ENCODE data around the gene AREL1.

AREL1 gene

GRCh38 chr14:74634964-74635363, 77.9 kb downstream of the AREL1 start:
- Histone ChIP-seq H3K4me1 (ENCODE audit: insufficient read depth, low read length) (peaks cover 22% of the 10 kb centered on the region), H3K27ac (ENCODE audit: low read depth, low read length) (no peak overlapping the region), H3K4me3 (ENCODE audit: low read length) (no peak overlapping the region), H3K9me3 (ENCODE audit: insufficient read depth, low read depth, low read length) (no peaks in the 10 kb centered on the region), H3K27me3 (ENCODE audit: insufficient read depth, low read length) (no peaks in the 10 kb centered on the region), H3K9ac (ENCODE audit: low read depth, low read length) (no peak overlapping the region), H3K36me3 (ENCODE audit: insufficient read depth, low read length) (no peaks in the 10 kb centered on the region)
- 91% methylated on average over 2 of the region's 2 CpGs for WGBS

- Histone ChIP-seq H3K4me1 (ENCODE audit: insufficient read depth, low read length) (peaks cover 22% of the 10 kb centered on the region), H3K27ac (ENCODE audit: low read depth, low read length) (no peak overlapping the region), H3K9ac (ENCODE audit: low read depth, low read length) (no peak overlapping the region), H3K9me3 (ENCODE audit: insufficient read depth, low read depth, low read length) (no peaks in the 10 kb centered on the region), H3K36me3 (ENCODE audit: insufficient read depth, low read length) (no peaks in the 10 kb centered on the region), H3K27me3 (ENCODE audit: insufficient read depth, low read length) (no peaks in the 10 kb centered on the region), H3K4me3 (ENCODE audit: low read length) (no peak overlapping the region)
- WGBS = 87% methylated on average over 1 of the region's 1 CpG
Measured at GRCh38 chr14:74634481-74634880, 78.4 kb downstream of the AREL1 start.

- no peaks in the 10 kb centered on the region for H3K27me3 ChIP-seq (ENCODE audit: insufficient read depth, low read length)
- no peaks in the 10 kb centered on the region for H3K36me3 ChIP-seq (ENCODE audit: insufficient read depth, low read length)
- H3K9me3 ChIP-seq (ENCODE audit: insufficient read depth, low read depth, low read length) = no peaks in the 10 kb centered on the region
- no peak overlapping the region for H3K4me3 ChIP-seq (ENCODE audit: low read length)
- peaks cover 11% of the 10 kb centered on the region; the same call in 1 of the 2 replicates for H3K4me1 ChIP-seq (ENCODE audit: insufficient read depth, low read length)
- no peak overlapping the region for H3K9ac ChIP-seq (ENCODE audit: low read depth, low read length)
- H3K27ac ChIP-seq (ENCODE audit: low read depth, low read length) = no peak overlapping the region
- 84% methylated on average over 15 of the region's 15 CpGs for WGBS
Measured at GRCh38 chr14:74630881-74631690, 81.8 kb downstream of the AREL1 start.

GRCh38 chr14:74628418-74628817, 84.5 kb downstream of the AREL1 start:
- Histone ChIP-seq H3K9me3 (ENCODE audit: insufficient read depth, low read depth, low read length) (no peaks in the 10 kb centered on the region), H3K9ac (ENCODE audit: low read depth, low read length) (no peak overlapping the region), H3K27ac (ENCODE audit: low read depth, low read length) (no peak overlapping the region), H3K4me3 (ENCODE audit: low read length) (no peak overlapping the region), H3K27me3 (ENCODE audit: insufficient read depth, low read length) (no peaks in the 10 kb centered on the region), H3K4me1 (ENCODE audit: insufficient read depth, low read length) (peaks cover 11% of the 10 kb centered on the region; the same call in 1 of the 2 replicates), H3K36me3 (ENCODE audit: insufficient read depth, low read length) (no peaks in the 10 kb centered on the region)
- 93% methylated on average over 5 of the region's 5 CpGs for WGBS

- Histone ChIP-seq H3K9me3 (ENCODE audit: insufficient read depth, low read depth, low read length) (no peaks in the 10 kb centered on the region), H3K4me1 (ENCODE audit: insufficient read depth, low read length) (peaks cover 5% of the 10 kb centered on the region; the same call in 1 of the 2 replicates), H3K27me3 (ENCODE audit: insufficient read depth, low read length) (no peaks in the 10 kb centered on the region), H3K36me3 (ENCODE audit: insufficient read depth, low read length) (no peaks in the 10 kb centered on the region), H3K9ac (ENCODE audit: low read depth, low read length) (no peak overlapping the region), H3K4me3 (ENCODE audit: low read length) (no peak overlapping the region), H3K27ac (ENCODE audit: low read depth, low read length) (no peak overlapping the region)
- WGBS = 93% methylated on average over 8 of the region's 8 CpGs
Measured at GRCh38 chr14:74627076-74627475, 85.8 kb downstream of the AREL1 start.

- H3K9ac ChIP-seq (ENCODE audit: low read depth, low read length) = no peak overlapping the region
- H3K4me1 ChIP-seq (ENCODE audit: insufficient read depth, low read length) = peaks cover 26% of the 10 kb centered on the region
- H3K36me3 ChIP-seq (ENCODE audit: insufficient read depth, low read length) = no peaks in the 10 kb centered on the region
- no peak overlapping the region for H3K4me3 ChIP-seq (ENCODE audit: low read length)
- no peaks in the 10 kb centered on the region for H3K27me3 ChIP-seq (ENCODE audit: insufficient read depth, low read length)
- WGBS = 85% methylated on average over 5 of the region's 5 CpGs
- H3K9me3 ChIP-seq (ENCODE audit: insufficient read depth, low read depth, low read length) = no peaks in the 10 kb centered on the region
- no peak overlapping the region for H3K27ac ChIP-seq (ENCODE audit: low read depth, low read length)
Measured at GRCh38 chr14:74622257-74622656, 90.6 kb downstream of the AREL1 start.

- Histone ChIP-seq H3K9ac (ENCODE audit: low read depth, low read length) (no peak overlapping the region), H3K36me3 (ENCODE audit: insufficient read depth, low read length) (no peaks in the 10 kb centered on the region), H3K4me1 (ENCODE audit: insufficient read depth, low read length) (peaks cover 33% of the 10 kb centered on the region), H3K4me3 (ENCODE audit: low read length) (no peak overlapping the region), H3K27me3 (ENCODE audit: insufficient read depth, low read length) (no peaks in the 10 kb centered on the region), H3K27ac (ENCODE audit: low read depth, low read length) (no peak overlapping the region), H3K9me3 (ENCODE audit: insufficient read depth, low read depth, low read length) (no peaks in the 10 kb centered on the region)
- 76% methylated on average over 6 of the region's 6 CpGs for WGBS
Measured at GRCh38 chr14:74621556-74621955, 91.3 kb downstream of the AREL1 start.

- Histone ChIP-seq H3K4me1 (ENCODE audit: insufficient read depth, low read length) (peaks cover 35% of the 10 kb centered on the region), H3K9ac (ENCODE audit: low read depth, low read length) (no peak overlapping the region), H3K4me3 (ENCODE audit: low read length) (no peak overlapping the region), H3K36me3 (ENCODE audit: insufficient read depth, low read length) (no peaks in the 10 kb centered on the region), H3K27me3 (ENCODE audit: insufficient read depth, low read length) (no peaks in the 10 kb centered on the region), H3K9me3 (ENCODE audit: insufficient read depth, low read depth, low read length) (no peaks in the 10 kb centered on the region), H3K27ac (ENCODE audit: low read depth, low read length) (no peak overlapping the region)
- 93% methylated on average over 3 of the region's 3 CpGs for WGBS
Measured at GRCh38 chr14:74620923-74621322, 92.0 kb downstream of the AREL1 start.

GRCh38 chr14:74620497-74620921, 92.4 kb downstream of the AREL1 start:
- Histone ChIP-seq H3K27me3 (ENCODE audit: insufficient read depth, low read length) (no peaks in the 10 kb centered on the region), H3K4me3 (ENCODE audit: low read length) (no peak overlapping the region), H3K9ac (ENCODE audit: low read depth, low read length) (no peak overlapping the region), H3K36me3 (ENCODE audit: insufficient read depth, low read length) (no peaks in the 10 kb centered on the region), H3K27ac (ENCODE audit: low read depth, low read length) (no peak overlapping the region), H3K9me3 (ENCODE audit: insufficient read depth, low read depth, low read length) (no peaks in the 10 kb centered on the region), H3K4me1 (ENCODE audit: insufficient read depth, low read length) (peaks cover 35% of the 10 kb centered on the region)
- WGBS = 81% methylated on average over 2 of the region's 2 CpGs

- Histone ChIP-seq H3K27ac (ENCODE audit: low read depth, low read length) (no peak overlapping the region), H3K4me1 (ENCODE audit: insufficient read depth, low read length) (peaks cover 35% of the 10 kb centered on the region), H3K9ac (ENCODE audit: low read depth, low read length) (no peak overlapping the region), H3K27me3 (ENCODE audit: insufficient read depth, low read length) (no peaks in the 10 kb centered on the region), H3K4me3 (ENCODE audit: low read length) (no peak overlapping the region), H3K9me3 (ENCODE audit: insufficient read depth, low read depth, low read length) (no peaks in the 10 kb centered on the region), H3K36me3 (ENCODE audit: insufficient read depth, low read length) (no peaks in the 10 kb centered on the region)
- 70% methylated on average over 6 of the region's 6 CpGs for WGBS
Measured at GRCh38 chr14:74619672-74620131, 93.2 kb downstream of the AREL1 start.

- no peaks in the 10 kb centered on the region for H3K27me3 ChIP-seq (ENCODE audit: insufficient read depth, low read length)
- WGBS = 80% methylated on average over 9 of the region's 10 CpGs
- no peaks in the 10 kb centered on the region for H3K36me3 ChIP-seq (ENCODE audit: insufficient read depth, low read length)
- H3K4me3 ChIP-seq (ENCODE audit: low read length) = no peak overlapping the region
- peak overlapping the region; percentile 40; the same call in 1 of the 2 replicates for H3K27ac ChIP-seq (ENCODE audit: low read depth, low read length)
- peak overlapping the region; percentile 28; the same call in 1 of the 2 replicates for H3K9ac ChIP-seq (ENCODE audit: low read depth, low read length)
- no peaks in the 10 kb centered on the region for H3K9me3 ChIP-seq (ENCODE audit: insufficient read depth, low read depth, low read length)
- peaks cover 35% of the 10 kb centered on the region for H3K4me1 ChIP-seq (ENCODE audit: insufficient read depth, low read length)
Measured at GRCh38 chr14:74618078-74618952, 94.6 kb downstream of the AREL1 start.

All from HUES64 (cell line).